GM12891 (cell line): Measurements from ENCODE around the gene ZNF296.
"Not testable (repeated sequence)": the region's sequence is repeated elsewhere in the genome, so short reads cannot be mapped to it uniquely, and the experiment has no call there.

ENCODE experiments used
- DNase-seq: peaks from one replicate; pipeline ENCODE4 v3.0.0; 2011; ENCODE audit warnings: low spot score; ENCODE audit not compliant: insufficient read length
- FAIRE-seq: peaks from 2 replicates; lab custom pipeline; 2011; peaks lifted over from hg19 to GRCh38; lab: Jason Lieb, UNC
- PAX5 ChIP-seq: IDR thresholded peaks from 2 replicates; pipeline ENCODE4 v1.6.1; 2011; ENCODE audit warnings: low read length, moderate library complexity, mild to moderate bottlenecking; ENCODE audit not compliant: insufficient read depth, severe bottlenecking
- POLR2A ChIP-seq: IDR thresholded peaks from 2 replicates; pipeline ENCODE4 v1.6.1; 2011; ENCODE audit warnings: low read depth, low read length, control low read depth
- POLR2AphosphoS5 ChIP-seq: IDR thresholded peaks from 2 replicates; pipeline ENCODE4 v1.6.1; 2011; ENCODE audit warnings: low read depth, low read length, control low read depth
- POU2F2 ChIP-seq: IDR thresholded peaks from 2 replicates; pipeline ENCODE4 v1.6.1; 2011; ENCODE audit warnings: low read depth, mild to moderate bottlenecking, control low read depth, low read length, moderate library complexity
- SPI1 ChIP-seq: IDR thresholded peaks from 2 replicates; pipeline ENCODE4 v1.6.1; 2011; ENCODE audit warnings: low read depth, low read length, control low read depth
- TAF1 ChIP-seq: IDR thresholded peaks from 2 replicates; pipeline ENCODE4 v1.6.1; 2011; ENCODE audit warnings: low read depth, low read length, control low read depth

The ZNF296 gene

GRCh38 chr19:45117167-45117594 lies 40.9 kb upstream of the ZNF296 start:
- peak; percentile 96 for FAIRE-seq
- TF ChIP-seq POLR2A, result no peak
- no peak for TF ChIP-seq POLR2AphosphoS5
- TF ChIP-seq SPI1, result no peak
- TF ChIP-seq TAF1, result no peak
- DNase-seq, result peak; percentile 73

- no peak for TF ChIP-seq POLR2AphosphoS5
- TF ChIP-seq TAF1, result no peak
- TF ChIP-seq PAX5, result no peak
- TF ChIP-seq POLR2A, result no peak
- DNase-seq, result no peak
- FAIRE-seq, result peak; percentile 62
Measured at GRCh38 chr19:45115809-45116615, 39.7 kb upstream of the ZNF296 start.

- DNase-seq (no peak), FAIRE-seq (peak; percentile 75)
- TF ChIP-seq PAX5 (no peak), TAF1 (no peak), SPI1 (peak; percentile 17; the same call in 1 of the 2 replicates)
Measured at GRCh38 chr19:45114116-45114515, 37.8 kb upstream of the ZNF296 start.

- no peak for TF ChIP-seq POU2F2
- no peak for TF ChIP-seq POLR2A
- TF ChIP-seq POLR2AphosphoS5, result no peak
- no peak for TF ChIP-seq SPI1
- TF ChIP-seq PAX5, result no peak
- TF ChIP-seq TAF1, result no peak
- DNase-seq (no peak), FAIRE-seq (no peak)
Measured at GRCh38 chr19:45113628-45114027, 37.4 kb upstream of the ZNF296 start.

- DNase-seq (no peak), FAIRE-seq (no peak)
- TF ChIP-seq POLR2AphosphoS5, result no peak
- TF ChIP-seq TAF1, result no peak
- no peak for TF ChIP-seq POU2F2
- no peak for TF ChIP-seq PAX5
- TF ChIP-seq SPI1, result no peak
- no peak for TF ChIP-seq POLR2A
Measured at GRCh38 chr19:45112111-45112827, 36.0 kb upstream of the ZNF296 start.

- FAIRE-seq (peak; percentile 81), DNase-seq (no peak)
Measured at GRCh38 chr19:45110851-45111266, 34.6 kb upstream of the ZNF296 start.

GRCh38 chr19:45107621-45108150 lies 31.4 kb upstream of the ZNF296 start:
- TF ChIP-seq SPI1 (no peak), PAX5 (no peak), POU2F2 (no peak), TAF1 (no peak), POLR2A (no peak), POLR2AphosphoS5 (no peak)
- FAIRE-seq, result peak; percentile 73
- DNase-seq, result no peak

More at GRCh38 chr19:45110851-45111266, 34.6 kb upstream of the ZNF296 start:
- TF ChIP-seq SPI1 (peak; percentile 9; the same call in 1 of the 2 replicates), POLR2A (no peak)

- not testable (repeated sequence) for FAIRE-seq
Measured at GRCh38 chr19:45106363-45106762, 30.1 kb upstream of the ZNF296 start.

GRCh38 chr19:45104658-45105349 lies 28.5 kb upstream of the ZNF296 start:
- FAIRE-seq, result peak; percentile 82

More at GRCh38 chr19:45106363-45106762, 30.1 kb upstream of the ZNF296 start:
- DNase-seq, result not testable (repeated sequence)

More at GRCh38 chr19:45104658-45105349, 28.5 kb upstream of the ZNF296 start:
- TF ChIP-seq PAX5 (no peak), SPI1 (peak; percentile 49), TAF1 (no peak)
- no peak for DNase-seq
